HG03439 (cell line): ENCODE results near the gene DPYSL4.
A peak's percentile ranks its signal among the peaks of the same experiment; 100 is the strongest.

ENCODE experiments used
- ATAC-seq: cut with Tn5 transposase; IDR thresholded peaks from one replicate; pipeline ENCODE4 v1.9.1; 2021; ENCODE audit warnings: mild to moderate bottlenecking, moderate library complexity; ENCODE audit not compliant: unreplicated experiment

Gene DPYSL4

DNA sequence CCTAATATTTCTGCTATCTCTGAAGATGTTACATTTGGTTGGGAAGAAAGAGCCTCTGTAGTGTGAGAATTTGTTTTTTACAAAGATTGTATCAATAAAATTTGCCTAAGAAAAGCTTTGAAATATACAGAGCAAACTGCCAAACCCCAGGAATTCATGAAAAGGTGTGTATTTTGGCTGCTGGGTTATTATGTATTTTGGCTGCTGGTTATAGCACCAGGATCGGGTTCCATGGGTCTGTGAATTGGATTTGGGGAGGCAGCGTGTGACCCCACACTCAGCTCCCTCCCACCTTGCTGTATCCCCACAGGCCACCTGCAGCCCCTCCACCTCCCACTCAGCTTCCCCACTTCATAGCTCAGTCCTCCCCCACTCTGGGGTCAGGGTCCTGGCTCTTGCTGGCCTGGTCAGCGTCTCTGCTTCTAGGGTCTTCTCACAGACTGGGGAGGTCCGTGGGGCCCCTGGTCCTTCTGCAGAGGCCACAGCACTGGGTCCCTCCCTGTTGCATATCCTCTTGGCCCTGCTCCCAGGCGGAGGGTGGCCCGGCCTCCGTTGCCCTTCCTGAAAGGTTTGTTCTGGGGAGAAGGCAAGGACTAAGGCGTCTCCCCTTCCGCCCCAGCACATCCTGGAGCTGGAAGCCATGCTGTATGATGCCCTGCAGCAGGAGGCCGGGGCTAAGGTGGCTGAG is 24.0 kb upstream of the DPYSL4 start:
- ATAC-seq = no peak

GRCh38 chr10:132163278-132163765 is 23.4 kb upstream of the DPYSL4 start:
- ATAC-seq = peak; percentile 58

- no peak for ATAC-seq
Observed at GRCh38 chr10:132163826-132164515, 22.8 kb upstream of the DPYSL4 start.

DNA sequence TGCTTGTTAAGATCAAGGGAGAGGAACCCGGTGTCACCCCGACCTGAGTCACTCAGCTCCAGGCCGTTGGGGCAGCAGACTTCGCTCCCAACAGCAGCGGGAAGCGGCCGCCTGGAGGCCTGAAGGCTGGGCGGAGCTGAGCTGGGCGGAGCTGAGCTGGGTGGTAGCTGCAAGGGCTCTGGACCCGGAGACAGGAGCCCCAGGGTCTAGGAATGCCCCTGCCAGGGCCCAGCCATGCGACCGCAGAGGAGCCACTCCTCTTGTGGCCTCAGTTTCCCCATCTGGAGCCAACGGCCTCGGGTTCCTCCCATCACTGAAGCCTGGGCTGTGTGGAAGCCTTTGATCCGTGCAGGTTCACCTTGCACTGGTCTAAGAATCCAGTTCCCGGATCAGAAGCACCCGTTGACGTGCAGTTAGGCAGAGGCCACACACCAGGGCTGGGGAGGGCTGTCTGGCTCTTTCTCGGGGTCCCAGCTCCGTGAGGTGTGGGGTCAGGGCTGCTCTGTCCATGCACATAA is 21.9 kb upstream of the DPYSL4 start:
- ATAC-seq = no peak

DNA sequence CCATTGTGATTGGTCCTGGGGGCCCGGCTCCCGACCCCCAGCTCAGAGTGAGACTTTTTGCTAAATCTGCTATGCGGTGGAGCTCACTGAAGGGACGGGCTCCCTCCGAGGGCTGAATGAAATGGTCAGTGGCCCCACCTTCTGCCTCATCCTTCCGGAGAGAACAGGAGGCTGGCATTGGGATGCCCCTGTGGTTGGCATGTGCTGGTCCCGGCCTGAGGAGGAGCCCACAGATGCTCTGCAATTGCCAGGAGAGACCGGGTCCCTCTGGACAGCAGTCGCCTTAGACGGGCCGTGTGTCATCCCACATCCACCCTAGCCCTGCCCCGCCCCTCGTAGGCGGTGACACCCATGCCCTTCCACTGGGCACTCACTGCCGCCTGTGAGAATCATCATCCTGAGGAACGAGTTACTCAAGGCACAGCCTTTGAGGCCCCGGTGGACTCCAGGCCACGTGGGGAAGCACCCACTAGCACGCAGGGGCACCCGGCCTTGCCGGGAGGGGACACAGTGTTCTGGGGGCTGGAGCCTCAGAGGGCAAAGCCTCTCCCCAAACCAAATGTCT is 21.2 kb upstream of the DPYSL4 start:
- no peak for ATAC-seq

- ATAC-seq = no peak
Observed at GRCh38 chr10:132166216-132166950, 20.4 kb upstream of the DPYSL4 start.

GRCh38 chr10:132167041-132167674 is 19.6 kb upstream of the DPYSL4 start:
- ATAC-seq = no peak

- ATAC-seq = no peak
Observed at GRCh38 chr10:132167976-132168375, 18.8 kb upstream of the DPYSL4 start.

- no peak for ATAC-seq
Observed at GRCh38 chr10:132168571-132169030, 18.1 kb upstream of the DPYSL4 start.

- no peak for ATAC-seq
Observed at GRCh38 chr10:132169031-132169765, 17.6 kb upstream of the DPYSL4 start.

DNA sequence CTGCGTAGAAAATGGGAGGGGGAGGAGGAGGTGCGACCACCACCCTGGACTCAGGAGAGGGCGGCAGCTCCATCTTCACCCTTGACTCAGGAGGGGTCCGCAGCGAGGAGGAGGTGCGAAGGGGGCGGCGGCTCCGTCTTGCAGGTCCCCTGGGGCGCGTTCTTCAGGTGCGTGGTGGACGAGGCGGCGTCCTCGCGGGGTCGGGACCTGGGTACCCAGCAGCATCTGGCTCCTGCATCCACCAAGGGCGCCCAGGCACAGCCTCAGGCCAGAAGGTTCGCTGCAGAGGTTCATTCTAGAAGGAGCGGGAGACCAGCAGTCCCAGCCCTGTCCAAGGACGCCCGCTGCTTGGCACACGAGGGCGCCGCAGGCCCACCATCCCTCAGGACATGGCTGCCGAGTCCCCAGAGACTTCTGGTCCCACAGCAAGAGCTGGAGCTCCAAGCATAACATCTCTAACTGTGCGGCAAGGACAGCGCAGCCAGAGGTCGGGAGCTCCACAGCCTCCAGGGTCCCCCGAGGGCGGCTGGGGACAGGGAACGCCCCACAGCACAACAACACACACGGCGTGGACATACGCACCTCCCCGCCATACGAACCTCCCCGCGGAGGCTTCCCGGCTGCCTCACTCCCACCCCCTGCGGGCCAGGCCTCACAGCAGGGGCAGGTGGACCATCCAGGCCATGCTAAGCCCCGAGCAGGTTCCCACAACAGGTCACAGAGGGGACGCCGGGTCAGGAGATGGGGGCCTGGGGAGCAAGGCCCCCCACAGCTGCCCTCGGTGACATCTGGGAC is 16.8 kb upstream of the DPYSL4 start:
- no peak for ATAC-seq

DNA sequence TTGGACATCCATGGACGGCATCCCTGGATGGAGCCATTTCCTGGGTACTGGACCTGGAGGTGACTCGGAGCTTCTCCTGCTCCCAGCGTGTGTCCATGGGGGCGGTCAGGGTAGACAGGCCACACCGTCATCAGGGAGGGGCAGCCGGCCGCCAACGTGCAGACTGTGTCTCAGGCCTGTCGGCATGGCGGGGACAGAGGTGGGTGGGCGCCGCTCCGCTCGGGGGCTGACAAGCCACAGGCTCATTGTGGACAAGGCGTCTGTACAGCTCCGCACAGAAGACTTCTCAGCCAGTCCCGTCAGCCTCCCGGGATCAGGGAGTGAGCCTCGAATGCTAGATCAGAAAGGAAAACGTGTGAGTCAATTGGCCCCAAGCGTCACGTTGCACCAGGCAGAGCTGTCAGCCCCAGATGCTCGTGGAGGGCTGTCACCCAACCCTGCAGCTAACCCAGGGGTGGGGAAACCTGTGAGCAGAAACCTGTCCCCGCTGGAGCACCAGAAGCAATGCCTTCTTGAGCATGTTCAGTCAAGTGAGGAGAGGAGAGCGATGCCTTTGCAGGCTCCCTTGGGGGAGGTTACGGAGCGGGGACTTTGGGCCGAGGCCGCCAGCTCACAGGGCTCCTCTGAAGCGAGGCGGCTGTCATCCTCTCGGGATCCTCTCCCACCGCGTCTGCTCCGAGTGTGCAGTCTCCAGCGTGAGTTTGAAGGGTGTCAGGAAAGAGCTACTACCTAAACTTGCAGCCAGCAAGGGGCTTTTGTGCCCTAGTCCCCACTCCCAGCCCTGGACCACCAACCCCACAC is 16.0 kb upstream of the DPYSL4 start:
- ATAC-seq = no peak

DNA sequence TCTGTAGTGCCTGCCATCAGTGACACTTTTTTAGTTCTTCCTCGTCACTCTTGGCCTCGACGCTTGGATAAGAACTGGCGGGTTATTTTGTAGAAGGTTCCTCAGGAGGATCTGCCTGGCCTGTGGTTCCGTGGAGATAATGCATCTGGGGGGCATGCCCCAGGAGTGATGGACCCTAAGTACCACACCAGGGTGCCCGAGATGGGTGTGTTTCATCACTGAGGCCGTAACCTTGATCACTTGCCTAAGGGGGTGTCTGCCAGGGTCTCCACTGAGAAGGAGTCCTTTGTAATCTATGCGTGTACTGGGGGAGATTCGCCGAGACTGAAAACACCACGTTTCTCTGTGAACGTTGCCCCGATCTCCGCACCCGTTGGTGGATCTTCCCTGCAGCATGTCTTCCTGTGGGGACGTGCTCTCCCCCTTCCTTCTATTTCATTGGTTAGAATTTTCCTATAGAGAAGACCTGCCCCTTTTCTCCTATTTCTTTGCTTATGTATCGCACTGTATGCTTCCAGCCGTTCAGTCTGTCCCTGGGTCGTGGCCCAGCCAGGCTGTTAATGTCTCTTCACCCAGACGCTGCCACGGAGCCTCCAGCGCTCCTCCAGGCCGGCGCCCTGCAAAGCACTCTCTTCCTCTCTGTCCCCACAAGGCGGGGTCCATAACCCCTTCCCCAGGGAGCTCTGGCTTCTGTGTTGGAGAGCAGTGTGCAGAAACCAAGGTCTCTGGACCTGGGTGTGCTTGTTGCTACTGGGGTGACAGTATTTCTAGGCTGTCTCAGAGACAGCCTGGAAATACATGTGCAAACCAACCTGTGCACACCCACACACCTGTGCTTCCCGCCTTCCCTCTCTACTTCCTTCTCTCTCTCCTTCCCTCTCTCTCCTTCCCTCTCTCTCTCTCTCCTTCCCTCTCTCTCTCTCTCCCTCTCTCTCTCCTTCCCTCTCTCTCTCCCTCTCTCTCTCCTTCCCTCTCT is 14.4 kb upstream of the DPYSL4 start:
- ATAC-seq = no peak

- ATAC-seq = no peak
Observed at GRCh38 chr10:132173185-132173584, 13.6 kb upstream of the DPYSL4 start.

- ATAC-seq = no peak
Observed at GRCh38 chr10:132174237-132174636, 12.5 kb upstream of the DPYSL4 start.

- ATAC-seq = no peak
Observed at GRCh38 chr10:132175408-132175807, 11.3 kb upstream of the DPYSL4 start.

- no peak for ATAC-seq
Observed at GRCh38 chr10:132175907-132176581, 10.7 kb upstream of the DPYSL4 start.
